Measurements from ENCODE around the gene KRTAP3-3. TPM values are rescaled to one million over a fixed set of nuclear protein-coding genes. Genes with fewer than 3 reads are reported as not detected.

Gene KRTAP3-3
- total RNA-seq, 1 donor from 2014 or later = not detected

- peaks cover 17% of the 10 kb centered on the region for H3K4me1 ChIP-seq
- no peak overlapping the region for H3K4me3 ChIP-seq
- H3K27ac ChIP-seq = no peak overlapping the region
- DNase-seq (ENCODE audit: extremely low spot score in 2 of 2) = no peak
- H3K27me3 ChIP-seq = no peaks in the 10 kb centered on the region
- H3K9me3 ChIP-seq = no peaks in the 10 kb centered on the region
- H3K36me3 ChIP-seq = no peaks in the 10 kb centered on the region
- TF ChIP-seq CTCF (IDR thresholded peaks at IDR 0.05) (no peak), POLR2A (IDR thresholded peaks at IDR 0.05) (no peak), POLR2AphosphoS5 (IDR thresholded peaks at IDR 0.05; ENCODE audit: insufficient read depth in 1 of 2, low read depth in 1 of 2) (no peak)
- intact Hi-C loops (cut with DNase I) = no loop called here
Observed at GRCh38 chr17:40950176-40950575, 43.8 kb downstream of the KRTAP3-3 start.

GRCh38 chr17:40949418-40949817 lies 44.5 kb downstream of the KRTAP3-3 start:
- Histone ChIP-seq H3K27ac (no peak overlapping the region), H3K4me3 (no peak overlapping the region), H3K36me3 (no peaks in the 10 kb centered on the region), H3K4me1 (peaks cover 17% of the 10 kb centered on the region), H3K9me3 (no peaks in the 10 kb centered on the region), H3K27me3 (no peaks in the 10 kb centered on the region)
- intact Hi-C loops (cut with DNase I) = no loop called here
- TF ChIP-seq CTCF (IDR thresholded peaks at IDR 0.05) (no peak), POLR2AphosphoS5 (IDR thresholded peaks at IDR 0.05; ENCODE audit: insufficient read depth in 1 of 2, low read depth in 1 of 2) (no peak), POLR2A (IDR thresholded peaks at IDR 0.05) (no peak)
- DNase-seq (ENCODE audit: extremely low spot score in 2 of 2) = no peak

GRCh38 chr17:40947929-40948328 lies 46.0 kb downstream of the KRTAP3-3 start:
- no peaks in the 10 kb centered on the region for H3K36me3 ChIP-seq
- intact Hi-C loops (cut with DNase I) = no loop called here

GRCh38 chr17:40945414-40945813 lies 48.5 kb downstream of the KRTAP3-3 start:
- Histone ChIP-seq H3K36me3 (no peaks in the 10 kb centered on the region), H3K9me3 (no peaks in the 10 kb centered on the region), H3K4me3 (no peak overlapping the region), H3K27ac (no peak overlapping the region), H3K4me1 (no peaks in the 10 kb centered on the region), H3K27me3 (no peaks in the 10 kb centered on the region)
- TF ChIP-seq POLR2AphosphoS5 (IDR thresholded peaks at IDR 0.05; ENCODE audit: insufficient read depth in 1 of 2, low read depth in 1 of 2) (no peak), CTCF (IDR thresholded peaks at IDR 0.05) (no peak), POLR2A (IDR thresholded peaks at IDR 0.05) (no peak)
- no peak for DNase-seq (ENCODE audit: extremely low spot score in 2 of 2)
- intact Hi-C loops (cut with DNase I) = no loop called here

More at GRCh38 chr17:40947929-40948328, 46.0 kb downstream of the KRTAP3-3 start:
- H3K27ac ChIP-seq = no peak overlapping the region
- H3K4me1 ChIP-seq = peaks cover 9% of the 10 kb centered on the region
- TF ChIP-seq POLR2AphosphoS5 (IDR thresholded peaks at IDR 0.05; ENCODE audit: insufficient read depth in 1 of 2, low read depth in 1 of 2) = no peak
- TF ChIP-seq POLR2A (IDR thresholded peaks at IDR 0.05) = no peak
- no peak for TF ChIP-seq CTCF (IDR thresholded peaks at IDR 0.05)
- no peak overlapping the region for H3K4me3 ChIP-seq
- DNase-seq (ENCODE audit: extremely low spot score in 2 of 2) = no peak
- H3K9me3 ChIP-seq = no peaks in the 10 kb centered on the region
- no peaks in the 10 kb centered on the region for H3K27me3 ChIP-seq

- H3K4me3 ChIP-seq = no peak overlapping the region
- H3K4me1 ChIP-seq = no peaks in the 10 kb centered on the region
- H3K9me3 ChIP-seq = no peaks in the 10 kb centered on the region
- H3K27me3 ChIP-seq = no peaks in the 10 kb centered on the region
- intact Hi-C loops (cut with DNase I) = no loop called here
- DNase-seq (ENCODE audit: extremely low spot score in 2 of 2) = no peak
- TF ChIP-seq POLR2A (IDR thresholded peaks at IDR 0.05) (no peak), CTCF (IDR thresholded peaks at IDR 0.05) (no peak), POLR2AphosphoS5 (IDR thresholded peaks at IDR 0.05; ENCODE audit: insufficient read depth in 1 of 2, low read depth in 1 of 2) (no peak)
- H3K36me3 ChIP-seq = no peaks in the 10 kb centered on the region
- no peak overlapping the region for H3K27ac ChIP-seq
Observed at GRCh38 chr17:40944531-40944930, 49.4 kb downstream of the KRTAP3-3 start.

Small RNA genes within 50 kb of the gene (small RNA-seq; reads per million reads assigned to genes)
- gene KRTAP3-4P = not detected

Other genes with a start within 250 kb of the KRTAP3-3 start
- not detected for gene KRT25, start 238.8 kb downstream of the KRTAP3-3 start, total RNA-seq
- gene KRT26, start 222.0 kb downstream of the KRTAP3-3 start, total RNA-seq = not detected
- not detected for gene KRT27, start 211.6 kb downstream of the KRTAP3-3 start, total RNA-seq
- gene KRT28, start 194.2 kb downstream of the KRTAP3-3 start, total RNA-seq = not detected
- gene KRT10, start 171.6 kb downstream of the KRTAP3-3 start, total RNA-seq = 919 TPM
- not detected for gene KRT12, start 126.9 kb downstream of the KRTAP3-3 start, total RNA-seq
- not detected for gene KRT20, start 108.9 kb downstream of the KRTAP3-3 start, total RNA-seq
- 0.98 TPM for gene KRT23, start 56.5 kb downstream of the KRTAP3-3 start, total RNA-seq
- gene KRT39, start 27.2 kb downstream of the KRTAP3-3 start, total RNA-seq = not detected
- gene KRT40, start 9.8 kb downstream of the KRTAP3-3 start, total RNA-seq = not detected
- not detected for gene KRTAP3-2, start 5.7 kb upstream of the KRTAP3-3 start, total RNA-seq
- gene KRTAP3-1, start 15.0 kb upstream of the KRTAP3-3 start, total RNA-seq = not detected
- gene KRTAP1-5, start 33.0 kb upstream of the KRTAP3-3 start, total RNA-seq = not detected
- not detected for gene KRTAP1-4, start 36.0 kb upstream of the KRTAP3-3 start, total RNA-seq
- not detected for gene KRTAP1-3, start 40.7 kb upstream of the KRTAP3-3 start, total RNA-seq
- not detected for gene KRTAP1-1, start 47.3 kb upstream of the KRTAP3-3 start, total RNA-seq
- gene KRTAP2-1, start 53.2 kb upstream of the KRTAP3-3 start, total RNA-seq = not detected
- gene KRTAP2-2, start 61.1 kb upstream of the KRTAP3-3 start, total RNA-seq = not detected
- gene KRTAP2-3, start 66.0 kb upstream of the KRTAP3-3 start, total RNA-seq = not detected
- gene KRTAP2-4, start 71.7 kb upstream of the KRTAP3-3 start, total RNA-seq = not detected
- gene KRTAP4-7, start 90.0 kb upstream of the KRTAP3-3 start, total RNA-seq = not detected
- gene KRTAP4-8, start 104.0 kb upstream of the KRTAP3-3 start, total RNA-seq = not detected
- gene KRTAP4-16, start 108.0 kb upstream of the KRTAP3-3 start, total RNA-seq = not detected
- not detected for gene KRTAP4-9, start 111.2 kb upstream of the KRTAP3-3 start, total RNA-seq
- not detected for gene KRTAP4-11, start 124.2 kb upstream of the KRTAP3-3 start, total RNA-seq
- gene KRTAP4-12, start 130.0 kb upstream of the KRTAP3-3 start, total RNA-seq = not detected
- not detected for gene KRTAP4-6, start 146.4 kb upstream of the KRTAP3-3 start, total RNA-seq
- gene KRTAP4-5, start 155.7 kb upstream of the KRTAP3-3 start, total RNA-seq = not detected
- not detected for gene KRTAP4-4, start 166.6 kb upstream of the KRTAP3-3 start, total RNA-seq
- not detected for gene KRTAP4-3, start 174.1 kb upstream of the KRTAP3-3 start, total RNA-seq
- gene KRTAP4-2, start 184.1 kb upstream of the KRTAP3-3 start, total RNA-seq = not detected
- gene KRTAP4-1, start 190.7 kb upstream of the KRTAP3-3 start, total RNA-seq = not detected
- gene KRTAP9-1, start 195.7 kb upstream of the KRTAP3-3 start, total RNA-seq = not detected
- gene KRTAP9-2, start 232.5 kb upstream of the KRTAP3-3 start, total RNA-seq = not detected
- gene KRTAP9-3, start 238.3 kb upstream of the KRTAP3-3 start, total RNA-seq = not detected
- gene KRTAP9-8, start 243.8 kb upstream of the KRTAP3-3 start, total RNA-seq = not detected